Activated naive CD4-positive, alpha-beta T cell treated with Interleukin-2 at 50 U/mL for 16 hours (primary cell): ENCODE measurements around the gene GDF11.
A peak's percentile ranks its signal among the peaks of the same experiment; 100 is the strongest.
"Not testable (repeated sequence)": the region's sequence is repeated elsewhere in the genome, so short reads cannot be mapped to it uniquely, and the experiment has no call there.

ENCODE experiments used
- DNase-seq: peaks from one replicate; pipeline ENCODE4 v3.0.0-alpha.2; 2020

Gene GDF11

DNA sequence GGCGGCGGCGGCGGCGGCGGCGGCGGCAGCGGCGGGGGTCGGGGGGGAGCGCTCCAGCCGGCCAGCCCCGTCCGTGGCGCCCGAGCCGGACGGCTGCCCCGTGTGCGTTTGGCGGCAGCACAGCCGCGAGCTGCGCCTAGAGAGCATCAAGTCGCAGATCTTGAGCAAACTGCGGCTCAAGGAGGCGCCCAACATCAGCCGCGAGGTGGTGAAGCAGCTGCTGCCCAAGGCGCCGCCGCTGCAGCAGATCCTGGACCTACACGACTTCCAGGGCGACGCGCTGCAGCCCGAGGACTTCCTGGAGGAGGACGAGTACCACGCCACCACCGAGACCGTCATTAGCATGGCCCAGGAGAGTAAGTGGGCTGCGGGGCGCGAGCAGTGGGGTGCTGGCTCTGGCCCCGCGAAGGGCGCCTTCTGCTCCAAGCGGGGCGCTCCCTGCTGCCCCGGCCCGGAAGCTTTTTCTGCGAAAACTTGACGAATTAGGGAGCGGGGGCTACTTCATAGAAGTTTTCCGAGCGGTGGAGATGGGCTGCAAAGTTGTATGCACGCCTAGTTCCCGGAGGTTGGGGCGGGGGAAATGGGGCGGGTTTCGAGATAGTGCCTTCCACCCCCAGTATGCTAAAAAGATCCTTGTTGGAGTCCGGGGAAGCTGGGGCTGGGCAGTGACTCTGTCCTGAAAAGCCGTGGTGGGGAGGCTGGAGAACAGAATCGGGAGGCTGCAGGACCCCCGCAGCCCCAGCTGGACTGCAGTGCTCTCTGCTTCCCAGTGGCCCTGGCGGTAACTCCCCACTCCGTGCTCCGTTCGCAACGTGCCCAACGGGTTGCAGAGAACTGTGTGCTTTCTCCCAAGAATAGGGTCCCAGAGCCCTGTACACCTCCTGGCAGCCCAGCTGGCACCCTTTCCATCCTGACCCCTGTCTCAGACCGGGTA lies 751 bp downstream of the GDF11 start:
- peak; percentile 54 for DNase-seq

GRCh38 chr12:55744340-55745030 lies 1.6 kb downstream of the GDF11 start:
- DNase-seq: no peak

- no peak for DNase-seq
Observed at GRCh38 chr12:55745361-55746173, 2.6 kb downstream of the GDF11 start.

GRCh38 chr12:55746174-55746912 lies 3.4 kb downstream of the GDF11 start:
- DNase-seq: no peak

DNA sequence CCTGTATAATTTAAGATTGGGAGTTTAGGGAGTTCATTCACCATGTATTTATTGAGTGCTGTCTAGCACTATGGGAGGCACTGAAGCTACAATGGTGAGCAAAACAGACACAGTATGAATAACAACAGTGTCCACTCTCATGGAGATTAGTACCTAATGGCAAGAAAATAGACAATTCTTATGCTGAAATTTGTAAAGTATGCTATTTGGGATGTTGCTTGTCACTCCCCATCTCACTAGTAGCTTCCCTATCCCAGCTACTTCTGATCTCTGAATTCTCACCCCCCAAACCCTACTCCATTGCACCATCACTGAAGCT lies 4.0 kb downstream of the GDF11 start:
- DNase-seq: no peak

DNA sequence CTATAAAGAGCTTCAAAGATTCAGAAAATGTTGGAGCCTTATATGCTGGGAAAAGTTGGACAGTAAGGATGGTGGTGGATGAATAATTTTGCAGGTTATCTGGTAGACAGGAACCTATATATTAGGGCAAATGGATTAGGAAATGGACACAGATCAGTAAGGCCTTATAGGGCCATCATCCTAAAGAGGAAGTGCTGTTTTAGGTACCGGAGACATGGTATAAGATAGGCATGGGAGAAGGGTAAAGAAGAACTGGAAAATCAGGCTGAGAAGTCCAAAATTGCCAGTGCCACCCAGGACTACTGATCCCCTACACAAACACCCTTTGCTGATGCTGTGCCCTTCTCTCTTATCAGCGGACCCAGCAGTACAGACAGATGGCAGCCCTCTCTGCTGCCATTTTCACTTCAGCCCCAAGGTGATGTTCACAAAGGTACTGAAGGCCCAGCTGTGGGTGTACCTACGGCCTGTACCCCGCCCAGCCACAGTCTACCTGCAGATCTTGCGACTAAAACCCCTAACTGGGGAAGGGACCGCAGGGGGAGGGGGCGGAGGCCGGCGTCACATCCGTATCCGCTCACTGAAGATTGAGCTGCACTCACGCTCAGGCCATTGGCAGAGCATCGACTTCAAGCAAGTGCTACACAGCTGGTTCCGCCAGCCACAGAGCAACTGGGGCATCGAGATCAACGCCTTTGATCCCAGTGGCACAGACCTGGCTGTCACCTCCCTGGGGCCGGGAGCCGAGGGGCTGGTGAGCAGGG lies 5.5 kb downstream of the GDF11 start:
- no peak for DNase-seq

DNA sequence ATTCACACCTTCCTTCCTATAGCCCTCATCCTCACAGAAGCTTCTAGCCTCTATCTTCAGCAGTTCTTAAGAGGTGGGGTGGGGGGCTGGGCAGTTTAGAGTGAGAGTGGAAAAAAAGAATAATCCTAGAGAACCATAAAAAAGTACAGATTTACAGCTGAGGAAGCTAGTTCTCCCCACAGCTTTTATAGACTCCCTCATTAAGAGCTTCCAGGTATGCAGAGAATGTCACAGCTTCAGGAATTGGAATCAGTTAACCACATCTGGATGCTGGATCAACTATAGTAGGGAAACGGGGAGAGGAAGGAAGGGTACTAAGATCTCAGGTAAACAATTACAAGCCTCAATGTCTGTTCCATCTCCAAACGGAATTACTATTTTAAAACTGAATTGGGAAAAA lies 12.3 kb downstream of the GDF11 start:
- no peak for DNase-seq

- no peak for DNase-seq
Observed at GRCh38 chr12:55757701-55758100, 14.8 kb downstream of the GDF11 start.

- not testable (repeated sequence) for DNase-seq
Observed at GRCh38 chr12:55758575-55758974, 15.7 kb downstream of the GDF11 start.

- DNase-seq: peak; percentile 57
Observed at GRCh38 chr12:55760663-55761062, 17.7 kb downstream of the GDF11 start.

- DNase-seq: no peak
Observed at GRCh38 chr12:55762646-55763045, 19.7 kb downstream of the GDF11 start.

DNA sequence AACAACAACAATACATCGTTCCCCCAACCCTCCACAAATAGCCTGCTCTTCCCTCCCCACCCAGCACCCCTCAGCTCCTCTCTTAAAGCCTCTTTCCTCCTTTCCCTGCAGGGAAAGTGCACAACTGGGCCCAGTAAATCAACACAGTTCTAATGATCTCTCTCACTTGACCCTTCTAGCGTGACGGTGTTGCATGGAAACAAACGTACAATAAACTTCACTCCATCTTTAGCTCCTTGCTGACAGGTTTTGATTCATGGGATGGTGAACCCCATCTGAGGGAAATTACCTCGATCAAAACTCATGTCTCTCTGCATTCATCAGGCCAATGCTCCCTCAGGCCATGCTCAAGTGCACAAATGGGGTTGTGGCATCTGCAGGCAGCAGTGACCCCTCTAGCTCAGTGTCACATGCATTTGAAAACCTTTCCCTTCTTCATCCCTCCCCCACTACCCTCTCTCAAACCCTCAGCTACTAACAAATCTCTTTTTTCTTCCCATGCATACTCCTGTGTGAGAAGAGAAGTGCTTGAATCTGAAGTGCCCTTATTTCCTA lies 22.9 kb downstream of the GDF11 start:
- DNase-seq: no peak

GRCh38 chr12:55767156-55767555 lies 24.2 kb downstream of the GDF11 start:
- no peak for DNase-seq

DNA sequence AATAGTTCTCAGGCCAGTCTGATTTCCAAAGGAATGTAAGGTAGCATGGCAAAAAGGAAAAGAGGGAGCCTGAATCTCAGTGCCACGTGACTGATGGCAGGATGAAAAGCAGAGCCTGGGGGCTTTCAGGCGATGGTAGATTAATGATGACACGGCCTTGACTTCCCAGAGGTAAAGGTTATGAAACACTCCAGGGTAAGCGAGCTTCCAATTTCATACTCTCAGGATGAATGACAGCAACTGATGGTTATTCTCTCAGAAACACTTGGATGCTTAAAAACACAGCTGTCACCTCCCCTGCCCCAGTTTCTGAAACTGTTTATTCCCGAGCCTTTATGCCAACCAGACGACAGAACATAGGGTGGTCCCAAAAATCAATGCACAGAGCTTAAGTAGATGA lies 28.8 kb downstream of the GDF11 start:
- DNase-seq: no peak

GRCh38 chr12:55777856-55778255 lies 34.9 kb downstream of the GDF11 start:
- DNase-seq: no peak

- DNase-seq: no peak
Observed at GRCh38 chr12:55780685-55781084, 37.8 kb downstream of the GDF11 start.

DNA sequence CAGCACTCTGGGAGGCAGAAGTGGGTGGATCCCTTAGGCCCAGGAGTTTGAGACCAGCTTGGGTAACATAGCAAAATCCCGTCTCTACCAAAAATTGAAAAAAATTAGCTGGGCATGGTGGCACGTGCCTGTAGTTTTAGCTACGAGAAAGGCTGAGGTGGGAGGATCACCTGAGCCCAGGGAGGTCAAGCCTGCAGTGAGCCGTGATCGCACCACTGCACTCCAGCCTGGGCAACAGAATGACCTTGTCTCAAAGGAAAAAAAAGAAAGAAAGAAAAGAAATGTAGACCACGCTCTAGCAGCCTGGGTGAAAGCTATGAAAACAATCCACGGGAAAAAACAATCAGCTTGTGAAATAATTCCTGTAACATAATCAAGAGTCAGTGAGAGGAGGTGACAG lies 45.6 kb downstream of the GDF11 start:
- no peak for DNase-seq

- no peak for DNase-seq
Observed at GRCh38 chr12:55789171-55789570, 46.2 kb downstream of the GDF11 start.

DNA sequence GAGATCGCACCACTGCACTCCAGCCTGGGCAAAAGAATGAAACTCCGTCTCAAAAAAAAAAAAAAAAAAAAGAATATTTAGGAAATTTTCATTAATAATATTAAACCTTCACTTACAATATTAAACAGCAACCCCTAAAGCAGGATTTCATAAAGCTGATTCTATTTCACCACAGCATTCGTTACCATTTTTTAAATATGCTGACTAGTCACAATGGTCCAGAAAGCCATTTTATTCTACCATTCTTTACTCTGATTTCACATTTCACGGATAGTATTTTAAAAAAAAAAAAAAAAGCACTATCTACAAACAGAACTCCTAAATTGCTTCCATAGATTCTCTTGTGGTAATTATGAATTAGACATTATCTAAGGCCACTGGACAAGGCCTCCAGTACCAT lies 47.0 kb downstream of the GDF11 start:
- DNase-seq: no peak

DNA sequence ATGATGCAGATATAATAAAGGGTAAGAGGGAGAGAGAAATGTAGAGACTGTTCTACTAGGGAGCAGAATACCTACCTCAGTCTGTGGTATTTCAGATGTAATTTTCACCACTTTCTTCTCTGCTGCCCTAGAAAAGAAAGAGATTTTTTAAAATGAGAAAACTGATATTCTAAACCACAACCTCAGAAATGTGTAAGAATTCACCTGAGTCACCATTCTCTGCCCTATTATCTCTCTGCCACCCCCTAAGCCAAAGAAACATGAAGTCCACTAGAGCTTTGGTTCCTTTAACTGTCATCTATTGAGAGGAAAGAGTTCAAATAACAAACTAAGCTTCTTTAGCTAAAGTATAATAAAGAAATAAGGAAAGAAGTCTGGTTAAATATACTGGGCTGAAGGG lies 53.0 kb downstream of the GDF11 start:
- no peak for DNase-seq

GRCh38 chr12:55797068-55797467 lies 54.1 kb downstream of the GDF11 start:
- no peak for DNase-seq

DNA sequence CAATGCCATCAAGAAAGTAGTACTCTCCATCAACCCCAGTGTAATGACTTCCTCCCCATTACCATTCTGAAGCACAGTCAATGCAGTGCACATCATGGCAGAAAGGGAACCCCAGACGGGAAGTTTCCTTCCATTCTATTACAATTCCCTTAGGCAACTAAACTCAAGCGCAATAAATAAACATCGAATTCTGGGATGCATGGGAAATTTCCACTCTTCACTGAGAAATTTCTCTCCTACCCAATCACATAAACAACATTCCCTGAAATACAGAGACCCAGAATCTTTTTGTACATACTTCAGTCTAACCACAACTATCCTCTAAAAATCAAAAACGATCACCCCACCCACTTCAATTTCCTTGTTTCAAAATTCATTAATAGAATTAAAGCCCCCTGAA lies 54.6 kb downstream of the GDF11 start:
- no peak for DNase-seq
